Gastroesophageal sphincter (tissue), 3 donors: ENCODE data around the gene CRKL.

Experiments
- EP300 ChIP-seq: sonication (generic); formaldehyde crosslinking; IDR thresholded peaks from one replicate; pipeline ENCODE4 v1.6.1; 2017; ENCODE audit warnings: antibody characterized with exemption, mild to moderate bottlenecking
- POLR2A ChIP-seq, 2 donors: fragments of 450-650 bp; IDR thresholded peaks; one replicate each; pipeline ENCODE4 v1.6.1; 2017; ENCODE audit warnings: antibody characterized with exemption in 2 of 2, mild to moderate bottlenecking in 2 of 2, moderate library complexity in 1 of 2
- TF ChIP-seq, protein P1 (sequence below), 4 experiments: fragments of 200-600 bp in 2 of 4; fragments of 450-650 bp in 2 of 4; sonication (generic) in 1 of 4; IDR thresholded peaks; one replicate each; pipeline ENCODE4 v1.5.1; 2017 to 2019; ENCODE audit warnings: antibody characterized with exemption in 4 of 4, mild to moderate bottlenecking in 2 of 4, moderate library complexity in 2 of 4

DNA sequence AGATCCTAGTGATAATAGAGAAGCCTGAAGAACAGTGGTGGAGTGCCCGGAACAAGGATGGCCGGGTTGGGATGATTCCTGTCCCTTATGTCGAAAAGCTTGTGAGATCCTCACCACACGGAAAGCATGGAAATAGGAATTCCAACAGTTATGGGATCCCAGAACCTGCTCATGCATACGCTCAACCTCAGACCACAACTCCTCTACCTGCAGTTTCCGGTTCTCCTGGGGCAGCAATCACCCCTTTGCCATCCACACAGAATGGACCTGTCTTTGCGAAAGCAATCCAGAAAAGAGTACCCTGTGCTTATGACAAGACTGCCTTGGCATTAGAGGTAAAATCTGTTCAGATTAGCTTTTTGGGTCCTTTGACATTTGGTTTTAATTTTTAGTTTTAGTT is 16.7 kb downstream of the CRKL start:
- TF ChIP-seq EP300 (no peak), POLR2A (IDR thresholded peaks at IDR 0.05) (no peak)
- TF ChIP-seq, protein P1, sequence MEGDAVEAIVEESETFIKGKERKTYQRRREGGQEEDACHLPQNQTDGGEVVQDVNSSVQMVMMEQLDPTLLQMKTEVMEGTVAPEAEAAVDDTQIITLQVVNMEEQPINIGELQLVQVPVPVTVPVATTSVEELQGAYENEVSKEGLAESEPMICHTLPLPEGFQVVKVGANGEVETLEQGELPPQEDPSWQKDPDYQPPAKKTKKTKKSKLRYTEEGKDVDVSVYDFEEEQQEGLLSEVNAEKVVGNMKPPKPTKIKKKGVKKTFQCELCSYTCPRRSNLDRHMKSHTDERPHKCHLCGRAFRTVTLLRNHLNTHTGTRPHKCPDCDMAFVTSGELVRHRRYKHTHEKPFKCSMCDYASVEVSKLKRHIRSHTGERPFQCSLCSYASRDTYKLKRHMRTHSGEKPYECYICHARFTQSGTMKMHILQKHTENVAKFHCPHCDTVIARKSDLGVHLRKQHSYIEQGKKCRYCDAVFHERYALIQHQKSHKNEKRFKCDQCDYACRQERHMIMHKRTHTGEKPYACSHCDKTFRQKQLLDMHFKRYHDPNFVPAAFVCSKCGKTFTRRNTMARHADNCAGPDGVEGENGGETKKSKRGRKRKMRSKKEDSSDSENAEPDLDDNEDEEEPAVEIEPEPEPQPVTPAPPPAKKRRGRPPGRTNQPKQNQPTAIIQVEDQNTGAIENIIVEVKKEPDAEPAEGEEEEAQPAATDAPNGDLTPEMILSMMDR (IDR thresholded peaks at IDR 0.05), result no peak
